ENCODE results near the gene SDC1. TPM values are rescaled to one million over a fixed set of nuclear protein-coding genes. Genes with fewer than 3 reads are reported as not detected.
A peak's percentile ranks its signal among the peaks of the same experiment; 100 is the strongest.

The SDC1 gene
- total RNA-seq, 6 donors from 2014 or later = 74.4 to 213 (median 154) TPM

- peak; percentile 89 for DNase-seq
- peak; percentile 27 to 88 for ATAC-seq (ENCODE audit: low FRiP score in 2 of 2)
- peak in 1 of 4 donors; percentile 53 for TF ChIP-seq POLR2A (IDR thresholded peaks at IDR 0.05)
- TF ChIP-seq POLR2AphosphoS5 (IDR thresholded peaks at IDR 0.05) = peak; percentile 10 to 33
- TF ChIP-seq CTCF (IDR thresholded peaks at IDR 0.05) = no peak
- TF ChIP-seq EP300 (IDR thresholded peaks at IDR 0.05) = no peak
- WGBS, 2 donors = 75 to 80% methylated on average over 1 to 10 of the region's 10 CpGs
- Histone ChIP-seq H3K27ac (peak overlapping the region; percentile 74 to 84 (median 83)), H3K4me3 (no peak overlapping the region), H3K9me3 (no peaks in the 10 kb centered on the region), H3K4me1 (peaks cover 3 to 52% (median 32%) of the 10 kb centered on the region in 4 donors), H3K36me3 (peaks cover 0 to 7% (median 0%) of the 10 kb centered on the region in 4 donors), H3K27me3 (no peaks in the 10 kb centered on the region)
Observed at GRCh38 chr2:20205915-20206524, 18.9 kb downstream of the SDC1 start.

GRCh38 chr2:20205069-20205468, 19.9 kb downstream of the SDC1 start:
- 75 to 82% methylated on average over 6 to 7 of the region's 7 CpGs for WGBS, 2 donors
- no peak overlapping the region for H3K4me3 ChIP-seq
- DNase-seq (no peak), ATAC-seq (ENCODE audit: low FRiP score in 2 of 2) (no peak)
- no peaks in the 10 kb centered on the region for H3K9me3 ChIP-seq
- H3K4me1 ChIP-seq = peaks cover 3 to 52% (median 32%) of the 10 kb centered on the region in 4 donors
- TF ChIP-seq POLR2AphosphoS5 (IDR thresholded peaks at IDR 0.05) = no peak
- no peak for TF ChIP-seq POLR2A (IDR thresholded peaks at IDR 0.05)
- TF ChIP-seq CTCF (IDR thresholded peaks at IDR 0.05) = no peak
- no peak for TF ChIP-seq EP300 (IDR thresholded peaks at IDR 0.05)
- peak overlapping the region; percentile 71 to 84 (median 78) for H3K27ac ChIP-seq
- no peaks in the 10 kb centered on the region for H3K27me3 ChIP-seq
- H3K36me3 ChIP-seq = peaks cover 0 to 7% (median 0%) of the 10 kb centered on the region in 4 donors

- ATAC-seq (ENCODE audit: low FRiP score in 2 of 2) (no peak), DNase-seq (no peak)
- Histone ChIP-seq H3K9me3 (no peaks in the 10 kb centered on the region), H3K4me3 (no peak overlapping the region), H3K36me3 (peaks cover 0 to 7% (median 0%) of the 10 kb centered on the region in 4 donors), H3K27me3 (no peaks in the 10 kb centered on the region), H3K4me1 (peaks cover 3 to 48% (median 32%) of the 10 kb centered on the region in 4 donors), H3K27ac (peak overlapping the region in 2 of 4 donors; percentile 82 to 84)
- TF ChIP-seq EP300 (IDR thresholded peaks at IDR 0.05) = no peak
- TF ChIP-seq CTCF (IDR thresholded peaks at IDR 0.05) = peak in 1 of 6 experiments; percentile 6
- WGBS, 2 donors = 72 to 81% methylated on average over 8 to 17 of the region's 17 CpGs
Observed at GRCh38 chr2:20203521-20204225, 21.3 kb downstream of the SDC1 start.

GRCh38 chr2:20203072-20203471, 21.9 kb downstream of the SDC1 start:
- Histone ChIP-seq H3K27me3 (no peaks in the 10 kb centered on the region), H3K9me3 (no peaks in the 10 kb centered on the region), H3K27ac (no peak overlapping the region), H3K4me3 (no peak overlapping the region), H3K4me1 (peaks cover 6 to 47% (median 33%) of the 10 kb centered on the region in 4 donors), H3K36me3 (peaks cover 0 to 7% (median 0%) of the 10 kb centered on the region in 4 donors)
- ATAC-seq (ENCODE audit: low FRiP score in 2 of 2) (no peak), DNase-seq (no peak)
- 93 to 95% methylated on average over 9 to 10 of the region's 10 CpGs for WGBS, 2 donors
- TF ChIP-seq CTCF (IDR thresholded peaks at IDR 0.05) = no peak
- TF ChIP-seq POLR2A (IDR thresholded peaks at IDR 0.05) = no peak
- no peak for TF ChIP-seq POLR2AphosphoS5 (IDR thresholded peaks at IDR 0.05)
- TF ChIP-seq EP300 (IDR thresholded peaks at IDR 0.05) = no peak

Data from upper lobe of left lung (tissue), 6 donors.